HepG2 (cell line): ENCODE data around the gene MDFI. TPM values are rescaled to one million over a fixed set of nuclear protein-coding genes. Genes with fewer than 3 reads are reported as not detected.

ENCODE experiments used
- ARNT ChIP-seq: fragments of 450-650 bp; IDR thresholded peaks from 2 replicates; pipeline ENCODE4 v1.6.1; 2017
- ASH2L ChIP-seq: fragments of 300-600, 200-600 bp; sonication (generic); IDR thresholded peaks from 2 replicates; pipeline ENCODE4 v1.7.0; 2017; ENCODE audit warnings: low read depth, mild to moderate bottlenecking, moderate library complexity, mixed read lengths, low read length; ENCODE audit not compliant: insufficient read length
- BRCA1 ChIP-seq: sonication (generic); formaldehyde crosslinking; IDR thresholded peaks from 2 replicates; pipeline ENCODE4 v1.4.0; 2020; ENCODE audit warnings: missing genetic modification reagents
- DMTF1 ChIP-seq: sonication (generic); formaldehyde crosslinking; IDR thresholded peaks from 2 replicates; pipeline ENCODE4 v1.4.0; 2020; ENCODE audit warnings: mild to moderate bottlenecking, missing genetic modification reagents
- HNRNPK ChIP-seq: fragments of 200-400 bp; formaldehyde crosslinking; IDR thresholded peaks from 2 replicates; pipeline ENCODE4 v1.6.1; 2018; ENCODE audit warnings: low read length, low read depth, moderate library complexity, mild to moderate bottlenecking; ENCODE audit not compliant: poor library complexity, severe bottlenecking
- HOXA5 ChIP-seq: sonication (generic); formaldehyde crosslinking; IDR thresholded peaks from 2 replicates; pipeline ENCODE4 v1.4.0; 2020; ENCODE audit warnings: missing genetic modification reagents
- KLF6 ChIP-seq: IDR thresholded peaks from 2 replicates; pipeline ENCODE4 v1.8.0; 2016; ENCODE audit warnings: missing biosample characterization, missing genetic modification reagents
- LCORL ChIP-seq, 2 experiments: fragments of 450-650 bp in 1 of 2; sonication (generic) in 1 of 2; formaldehyde crosslinking in 1 of 2; IDR thresholded peaks; 2 replicates each; pipeline versions ENCODE4 v1.5.0 to v1.6.1; 2017 to 2020; ENCODE audit warnings: antibody characterized with exemption in 1 of 2, missing genetic modification reagents in 1 of 2
- MTA3 ChIP-seq: sonication (generic); formaldehyde crosslinking; IDR thresholded peaks from 2 replicates; pipeline ENCODE4 v1.4.0; 2020; ENCODE audit warnings: missing genetic modification reagents
- MXD4 ChIP-seq: IDR thresholded peaks from 2 replicates; pipeline ENCODE4 v1.6.1; 2016; ENCODE audit warnings: mild to moderate bottlenecking, missing biosample characterization, missing genetic modification reagents
- NR2F6 ChIP-seq, 2 experiments: IDR thresholded peaks; 2 replicates each; pipeline ENCODE4 v1.6.1; 2016; ENCODE audit warnings: antibody characterized with exemption in 1 of 2, mild to moderate bottlenecking in 1 of 2
- RBM39 ChIP-seq: fragments of 200-400 bp; formaldehyde crosslinking; IDR thresholded peaks from one replicate; pipeline ENCODE4 v1.6.1; 2018; ENCODE audit warnings: antibody characterized with exemption, mild to moderate bottlenecking, low read depth, low read length; ENCODE audit not compliant: poor library complexity, severe bottlenecking
- RFX3 ChIP-seq: IDR thresholded peaks from 2 replicates; pipeline ENCODE4 v1.6.1; 2016; ENCODE audit warnings: missing biosample characterization, missing genetic modification reagents
- SNAPC2 ChIP-seq: sonication (generic); formaldehyde crosslinking; IDR thresholded peaks from 2 replicates; pipeline ENCODE4 v1.8.1; 2022; ENCODE audit warnings: mild to moderate bottlenecking, missing genetic modification reagents
- SRY ChIP-seq: sonication (generic); formaldehyde crosslinking; IDR thresholded peaks from 2 replicates; pipeline ENCODE4 v1.8.0; 2022; ENCODE audit warnings: mild to moderate bottlenecking, missing genetic modification reagents
- ZBTB33 ChIP-seq: sonication (generic); formaldehyde crosslinking; IDR thresholded peaks from 2 replicates; pipeline ENCODE4 v1.4.0; 2020; ENCODE audit warnings: missing genetic modification reagents
- ZMAT5 ChIP-seq: sonication (generic); formaldehyde crosslinking; IDR thresholded peaks from 2 replicates; pipeline ENCODE4 v1.5.0; 2020; ENCODE audit warnings: mild to moderate bottlenecking, low read depth, missing genetic modification reagents, borderline replicate concordance
- ZNF468 ChIP-seq: sonication (generic); formaldehyde crosslinking; IDR thresholded peaks from 2 replicates; pipeline ENCODE4 v1.8.0; 2022; ENCODE audit warnings: mild to moderate bottlenecking, moderate library complexity, missing genetic modification reagents
- ZNF547 ChIP-seq: sonication (generic); formaldehyde crosslinking; IDR thresholded peaks from 2 replicates; pipeline ENCODE4 v1.5.1; 2020; ENCODE audit warnings: mild to moderate bottlenecking, missing genetic modification reagents
- ZNF687 ChIP-seq: sonication (generic); formaldehyde crosslinking; IDR thresholded peaks from 2 replicates; pipeline ENCODE4 v1.5.1; 2020; ENCODE audit warnings: mild to moderate bottlenecking, missing genetic modification reagents, moderate library complexity
- polyA plus RNA-seq, 8 experiments: library from polyadenylated mRNA; depleted of rRNA in 3 of 8; stranded (reverse) in 7 of 8; unstranded in 1 of 8; fragments of >200 nt; fragmentation: Illumina TruSeq in 4 of 8; extraction: Trizol in 4 of 8; gene quantifications; 2 replicates each; pipeline versions ENCODE4 v1.2.1 to v1.2.3, GENCODE V29; 2011 to 2016; ENCODE audit warnings: low read depth in 4 of 8, missing spikeins in 1 of 8, mixed read lengths in 1 of 8; ENCODE audit not compliant: insufficient read depth in 1 of 8
- total RNA-seq, 5 experiments: library from RNA; depleted of rRNA; stranded (reverse); fragments of >200 nt; fragmentation: Illumina TruSeq; extraction: Trizol; gene quantifications; 2 replicates each; pipeline ENCODE4 v1.2.3, GENCODE V29; 2016; ENCODE audit warnings: low read depth in 1 of 5

MDFI gene
- total and polyA plus RNA-seq, 2 of the 13 experiments (the other 11 are each of a cell fraction or from before 2014, with no cell fraction given) = 0.28 TPM; not detected in 1

GRCh38 chr6:41683523-41684310 lies 45.4 kb downstream of the MDFI start (continued):
- TF ChIP-seq DMTF1 (no peak), HOXA5 (CRISPR knock-in tag) (no peak), RFX3 (CRISPR knock-in tag) (no peak), KLF6 (CRISPR knock-in tag) (0 out of 2 replicates have a peak, but pooled peaks have one; percentile 55), ZNF687 (peak; percentile 75), ZBTB33 (CRISPR knock-in tag) (peak; percentile 93), ARNT (no peak), ASH2L (no peak), MXD4 (CRISPR knock-in tag) (0 out of 2 replicates have a peak, but pooled peaks have one; percentile 42), ZMAT5 (CRISPR knock-in tag) (no peak), SNAPC2 (0 out of 2 replicates have a peak, but pooled peaks have one; percentile 7), ZNF468 (CRISPR knock-in tag) (0 out of 2 replicates have a peak, but pooled peaks have one; percentile 68), MTA3 (CRISPR knock-in tag) (no peak), HNRNPK (peak; percentile 89), RBM39 (peak; percentile 54), LCORL (IDR thresholded peaks at IDR 0.05) (no peak), LCORL (CRISPR knock-in tag; IDR thresholded peaks at IDR 0.05) (peak; percentile 95), NR2F6 (IDR thresholded peaks at IDR 0.05) (peak; percentile 51; the same call in 1 of the 2 replicates), NR2F6 (CRISPR knock-in tag; IDR thresholded peaks at IDR 0.05) (peak; percentile 45; the same call in 1 of the 2 replicates), BRCA1 (CRISPR knock-in tag) (no peak), SRY (CRISPR knock-in tag) (0 out of 2 replicates have a peak, but pooled peaks have one; percentile 41), ZNF547 (CRISPR knock-in tag) (peak; percentile 44; the same call in 1 of the 2 replicates)
